RPMI8226 (cell line): ENCODE measurements around the gene NOX3.

Experiments
- DNase-seq: peaks from one replicate; pipeline ENCODE4 v3.0.0-alpha.2; 2015

The NOX3 gene

GRCh38 chr6:155432293-155432692 is 23.3 kb downstream of the NOX3 start:
- no peak for DNase-seq

- DNase-seq, result no peak
Measured at GRCh38 chr6:155429321-155429893, 26.2 kb downstream of the NOX3 start.

- DNase-seq, result no peak
Measured at GRCh38 chr6:155426408-155426945, 29.2 kb downstream of the NOX3 start.

- no peak for DNase-seq
Measured at GRCh38 chr6:155424181-155424580, 31.5 kb downstream of the NOX3 start.

- DNase-seq, result no peak
Measured at GRCh38 chr6:155422635-155423034, 33.0 kb downstream of the NOX3 start.

GRCh38 chr6:155420492-155420891 is 35.1 kb downstream of the NOX3 start:
- DNase-seq, result no peak

- DNase-seq, result no peak
Measured at GRCh38 chr6:155419161-155419560, 36.5 kb downstream of the NOX3 start.

GRCh38 chr6:155418017-155418761 is 37.5 kb downstream of the NOX3 start:
- DNase-seq, result peak; percentile 39

GRCh38 chr6:155417454-155417853 is 38.2 kb downstream of the NOX3 start:
- DNase-seq, result no peak

- DNase-seq, result no peak
Measured at GRCh38 chr6:155415953-155416352, 39.7 kb downstream of the NOX3 start.

GRCh38 chr6:155414049-155414448 is 41.6 kb downstream of the NOX3 start:
- no peak for DNase-seq

GRCh38 chr6:155412335-155412734 is 43.3 kb downstream of the NOX3 start:
- DNase-seq, result no peak

- DNase-seq, result no peak
Measured at GRCh38 chr6:155411154-155412052, 44.2 kb downstream of the NOX3 start.

GRCh38 chr6:155409391-155409790 is 46.2 kb downstream of the NOX3 start:
- DNase-seq, result no peak

GRCh38 chr6:155408981-155409380 is 46.7 kb downstream of the NOX3 start:
- no peak for DNase-seq

GRCh38 chr6:155408231-155408630 is 47.4 kb downstream of the NOX3 start:
- DNase-seq, result no peak

GRCh38 chr6:155406801-155407200 is 48.8 kb downstream of the NOX3 start:
- DNase-seq, result no peak

- no peak for DNase-seq
Measured at GRCh38 chr6:155404937-155405336, 50.7 kb downstream of the NOX3 start.

GRCh38 chr6:155402656-155403304 is 52.9 kb downstream of the NOX3 start:
- no peak for DNase-seq

GRCh38 chr6:155400654-155400965 is 55.0 kb downstream of the NOX3 start:
- no peak for DNase-seq

GRCh38 chr6:155399745-155400653 is 55.6 kb downstream of the NOX3 start:
- no peak for DNase-seq
